ENCODE results near the gene FLOT2. TPM values are rescaled to one million over a fixed set of nuclear protein-coding genes. Genes with fewer than 3 reads are reported as not detected.
"Not testable (repeated sequence)": the region's sequence is repeated elsewhere in the genome, so short reads cannot be mapped to it uniquely, and the experiment has no call there.

Gene FLOT2
- total RNA-seq, 4 donors from 2014 or later = 15.3 to 37.9 (median 28.4) TPM

- ATAC-seq = no peak
- intact Hi-C loops (cut with DNase I; ENCODE audit: low total_unique reads) = no loop called here
- H3K4me1 ChIP-seq = peaks cover 11 to 17% of the 10 kb centered on the region in 2 donors
- in situ Hi-C loops (cut with MboI; ENCODE audit: low sequenced_read_pairs in 4 of 4) = no loop called here
- no peak overlapping the region for H3K27ac ChIP-seq
- no peak overlapping the region for H3K4me3 ChIP-seq
- H3K36me3 ChIP-seq = no peaks in the 10 kb centered on the region
- H3K9me3 ChIP-seq = no peaks in the 10 kb centered on the region
- H3K27me3 ChIP-seq = no peaks in the 10 kb centered on the region
- TF ChIP-seq CTCF (IDR thresholded peaks at IDR 0.05 in 4 of 5, conservative IDR thresholded peaks at IDR 0.05 in 1 of 5) = no peak
- no peak for DNase-seq
These were observed 53.8 kb downstream of the FLOT2 start for GRCh38 chr17:28843816-28844148.

- intact Hi-C loops (cut with DNase I; ENCODE audit: low total_unique reads) (no loop called here), in situ Hi-C loops (cut with MboI; ENCODE audit: low sequenced_read_pairs in 4 of 4) (no loop called here)
- TF ChIP-seq CTCF (IDR thresholded peaks at IDR 0.05 in 4 of 5, conservative IDR thresholded peaks at IDR 0.05 in 1 of 5) (peak in 2 of 5 experiments; percentile 6 to 12), POLR2A (IDR thresholded peaks at IDR 0.05) (peak; percentile 78 to 82)
- H3K27ac ChIP-seq = peak within 1 kb of the TSS; percentile 82 to 87 (median 84)
- peaks cover 11 to 17% of the 10 kb centered on the region in 2 donors for H3K4me1 ChIP-seq
- H3K9me3 ChIP-seq = no peaks in the 10 kb centered on the region
- no peaks in the 10 kb centered on the region for H3K27me3 ChIP-seq
- no peaks in the 10 kb centered on the region for H3K36me3 ChIP-seq
- DNase-seq (peak; percentile 57 to 77), ATAC-seq (peak; percentile 90 to 94)
- H3K4me3 ChIP-seq = peak within 1 kb of the TSS; percentile 73 to 94 (median 83)
These were observed 55.1 kb downstream of the FLOT2 start, which contains the start of gene FAM222B for GRCh38 chr17:28842282-28843012. Gene FAM222B (minus strand): TSS chr17:28842790. CDS start chr17:28766667, 76,123 bp downstream.

- DNase-seq (no peak), ATAC-seq (peak; percentile 5 to 23)
- Histone ChIP-seq H3K27ac (peak overlapping the region; percentile 82 to 87 (median 84)), H3K4me3 (peak overlapping the region; percentile 73 to 94 (median 83)), H3K4me1 (peaks cover 11 to 17% of the 10 kb centered on the region in 2 donors), H3K27me3 (no peaks in the 10 kb centered on the region), H3K9me3 (no peaks in the 10 kb centered on the region), H3K36me3 (no peaks in the 10 kb centered on the region)
- no peak for TF ChIP-seq POLR2A (IDR thresholded peaks at IDR 0.05)
- in situ Hi-C loops (cut with MboI; ENCODE audit: low sequenced_read_pairs in 4 of 4) (no loop called here), intact Hi-C loops (cut with DNase I; ENCODE audit: low total_unique reads) (no loop called here)
These were observed 55.6 kb downstream of the FLOT2 start for GRCh38 chr17:28841901-28842281.

GRCh38 chr17:28839221-28839620 is 58.3 kb downstream of the FLOT2 start:
- in situ Hi-C loops (cut with MboI; ENCODE audit: low sequenced_read_pairs in 4 of 4) (no loop called here), intact Hi-C loops (cut with DNase I; ENCODE audit: low total_unique reads) (no loop called here)
- H3K4me1 ChIP-seq = peaks cover 14 to 17% of the 10 kb centered on the region in 2 donors
- ATAC-seq (no peak), DNase-seq (no peak)
- H3K27me3 ChIP-seq = no peaks in the 10 kb centered on the region
- no peaks in the 10 kb centered on the region for H3K36me3 ChIP-seq
- no peak overlapping the region for H3K4me3 ChIP-seq
- TF ChIP-seq CTCF (IDR thresholded peaks at IDR 0.05 in 4 of 5, conservative IDR thresholded peaks at IDR 0.05 in 1 of 5) (no peak), POLR2A (IDR thresholded peaks at IDR 0.05) (no peak)
- no peaks in the 10 kb centered on the region for H3K9me3 ChIP-seq
- no peak overlapping the region for H3K27ac ChIP-seq

- DNase-seq; in situ Hi-C loops (cut with MboI; ENCODE audit: low sequenced_read_pairs in 4 of 4); intact Hi-C loops (cut with DNase I; ENCODE audit: low total_unique reads): not testable (repeated sequence)
These were observed 61.0 kb downstream of the FLOT2 start for GRCh38 chr17:28836541-28836940.

More at GRCh38 chr17:28836541-28836940, 61.0 kb downstream of the FLOT2 start:
- H3K4me1 ChIP-seq, H3K36me3 ChIP-seq, ATAC-seq, H3K9me3 ChIP-seq, H3K4me3 ChIP-seq, H3K27me3 ChIP-seq, H3K27ac ChIP-seq: not testable (repeated sequence)

Data from gastrocnemius medialis (tissue), 4 donors.